Testis (tissue), 2 donors: ENCODE measurements around the gene KCNAB1.
"Not testable (repeated sequence)": the region's sequence is repeated elsewhere in the genome, so short reads cannot be mapped to it uniquely, and the experiment has no call there.

Experiments
- POLR2A ChIP-seq: fragments of 450-650 bp; IDR thresholded peaks from one replicate; pipeline ENCODE4 v1.6.1; 2017; ENCODE audit warnings: antibody characterized with exemption, mild to moderate bottlenecking, moderate library complexity
- TF ChIP-seq, protein P1 (sequence below), 3 experiments: fragments of 450-650 bp in 2 of 3; fragments of 200-600 bp in 1 of 3; sonication (generic) in 1 of 3; IDR thresholded peaks; one replicate each; pipeline ENCODE4 v1.5.1; 2016 to 2019; ENCODE audit warnings: antibody characterized with exemption in 3 of 3, mild to moderate bottlenecking in 2 of 3, moderate library complexity in 1 of 3

DNA sequence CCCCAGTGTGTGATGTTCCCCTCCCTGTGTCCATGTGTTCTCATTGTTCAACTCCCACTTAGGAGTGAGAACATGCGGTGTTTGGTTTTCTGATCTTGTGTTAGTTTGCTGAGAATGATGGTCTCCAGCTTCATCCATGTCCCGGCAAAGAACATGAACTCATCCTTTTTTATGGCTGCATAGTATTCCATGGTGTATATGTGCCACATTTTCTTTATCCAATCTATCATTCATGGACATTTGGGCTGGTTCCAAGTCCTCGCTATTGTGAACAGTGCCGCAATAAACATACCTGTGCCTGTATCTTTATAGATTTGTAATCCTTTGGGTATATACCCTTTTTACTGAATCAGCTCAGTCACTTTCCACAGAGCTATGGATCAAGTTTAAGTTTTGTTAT, 24.7 kb upstream of the KCNAB1 start:
- TF ChIP-seq, protein P1, sequence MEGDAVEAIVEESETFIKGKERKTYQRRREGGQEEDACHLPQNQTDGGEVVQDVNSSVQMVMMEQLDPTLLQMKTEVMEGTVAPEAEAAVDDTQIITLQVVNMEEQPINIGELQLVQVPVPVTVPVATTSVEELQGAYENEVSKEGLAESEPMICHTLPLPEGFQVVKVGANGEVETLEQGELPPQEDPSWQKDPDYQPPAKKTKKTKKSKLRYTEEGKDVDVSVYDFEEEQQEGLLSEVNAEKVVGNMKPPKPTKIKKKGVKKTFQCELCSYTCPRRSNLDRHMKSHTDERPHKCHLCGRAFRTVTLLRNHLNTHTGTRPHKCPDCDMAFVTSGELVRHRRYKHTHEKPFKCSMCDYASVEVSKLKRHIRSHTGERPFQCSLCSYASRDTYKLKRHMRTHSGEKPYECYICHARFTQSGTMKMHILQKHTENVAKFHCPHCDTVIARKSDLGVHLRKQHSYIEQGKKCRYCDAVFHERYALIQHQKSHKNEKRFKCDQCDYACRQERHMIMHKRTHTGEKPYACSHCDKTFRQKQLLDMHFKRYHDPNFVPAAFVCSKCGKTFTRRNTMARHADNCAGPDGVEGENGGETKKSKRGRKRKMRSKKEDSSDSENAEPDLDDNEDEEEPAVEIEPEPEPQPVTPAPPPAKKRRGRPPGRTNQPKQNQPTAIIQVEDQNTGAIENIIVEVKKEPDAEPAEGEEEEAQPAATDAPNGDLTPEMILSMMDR (IDR thresholded peaks at IDR 0.05): not testable (repeated sequence)
- not testable (repeated sequence) for TF ChIP-seq POLR2A
